CD4-positive, alpha-beta T cell treated with Interleukin-15 for 1 hour (primary cell): ENCODE results near the gene HS3ST4.

Source experiments
- DNase-seq: peaks from one replicate; pipeline ENCODE4 v3.0.0-alpha.2; 2020

The HS3ST4 gene

DNA sequence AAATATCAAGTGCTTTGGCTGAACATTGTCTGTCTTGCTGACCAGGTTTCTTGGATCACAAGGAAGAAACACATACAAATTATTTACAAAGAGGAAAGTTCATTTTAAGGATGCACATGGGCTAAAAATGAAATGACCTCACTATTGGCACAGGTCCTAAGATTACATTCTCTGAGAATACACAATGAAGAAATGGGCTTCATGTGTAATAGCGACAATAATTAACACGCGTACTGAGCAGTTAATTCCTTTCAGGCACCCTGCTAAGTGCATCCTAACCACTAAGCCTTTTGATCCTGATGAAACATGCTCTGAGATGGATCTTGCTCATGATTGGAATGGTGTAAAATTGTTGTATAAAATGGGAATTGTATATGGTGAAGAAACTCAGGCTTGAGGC lies 429.0 kb downstream of the HS3ST4 start:
- no peak for DNase-seq

- DNase-seq = no peak
Measured at GRCh38 chr16:26128296-26128695, 436.5 kb downstream of the HS3ST4 start.

DNA sequence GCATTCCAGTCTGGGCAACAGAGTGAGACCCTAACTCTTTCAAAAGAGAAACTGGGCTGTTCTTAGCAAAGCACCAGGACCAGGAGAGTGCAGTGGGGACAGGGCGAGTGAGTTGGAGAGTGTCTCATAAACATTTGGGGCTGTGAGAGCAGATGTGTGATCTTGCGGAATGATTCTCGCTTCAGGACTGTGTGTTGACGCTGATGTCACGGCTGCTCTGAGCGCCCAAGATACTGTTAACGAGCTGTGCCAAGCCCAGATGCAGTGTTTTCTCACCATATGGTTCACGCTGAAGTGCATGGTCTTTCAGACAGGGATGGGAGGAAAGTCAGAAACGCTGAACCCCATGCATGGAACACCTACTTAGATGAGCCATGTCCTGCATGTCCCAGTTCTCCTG lies 438.2 kb downstream of the HS3ST4 start:
- no peak for DNase-seq

- no peak for DNase-seq
Measured at GRCh38 chr16:26133416-26134093, 441.8 kb downstream of the HS3ST4 start.

DNA sequence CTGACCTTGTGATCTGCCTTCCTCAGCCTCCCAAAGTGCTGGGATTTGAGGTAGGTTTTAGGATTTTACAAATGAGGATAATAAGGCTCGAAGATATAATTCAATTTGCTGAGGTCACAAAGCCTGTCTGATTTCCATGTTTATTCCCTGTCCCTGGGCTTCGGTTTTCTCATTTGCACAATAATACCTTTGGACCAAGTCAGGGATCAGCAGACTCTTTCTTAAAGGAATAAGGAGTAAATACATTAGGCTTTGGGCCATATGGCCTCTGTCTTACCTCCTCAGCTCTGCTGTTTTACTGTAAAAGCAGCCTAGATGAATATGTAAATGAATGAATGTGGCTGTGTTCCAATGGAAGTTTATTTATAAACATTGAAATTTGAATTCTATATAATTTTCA lies 442.8 kb downstream of the HS3ST4 start:
- DNase-seq = no peak

- DNase-seq = no peak
Measured at GRCh38 chr16:26137956-26138355, 446.2 kb downstream of the HS3ST4 start.

DNA sequence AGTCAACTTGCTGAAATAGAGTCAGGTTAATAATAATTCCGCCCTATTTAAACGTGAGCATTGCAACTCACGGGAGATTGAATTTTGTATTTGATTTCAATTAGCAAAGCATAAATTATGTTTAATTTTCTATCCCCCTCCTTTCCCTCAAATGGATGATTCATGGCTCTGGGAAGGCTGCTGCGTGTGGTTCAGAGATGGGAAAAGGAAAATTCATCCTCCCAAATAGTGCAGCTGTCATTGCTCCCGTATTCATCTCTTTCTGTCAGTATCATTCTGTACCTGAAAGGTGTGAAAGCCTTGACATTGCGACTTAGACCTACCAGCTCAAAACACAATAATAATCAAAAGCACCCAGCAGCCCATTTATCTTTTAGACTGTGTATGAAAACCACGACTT lies 447.3 kb downstream of the HS3ST4 start:
- no peak for DNase-seq

GRCh38 chr16:26139884-26140283 lies 448.1 kb downstream of the HS3ST4 start:
- no peak for DNase-seq

DNA sequence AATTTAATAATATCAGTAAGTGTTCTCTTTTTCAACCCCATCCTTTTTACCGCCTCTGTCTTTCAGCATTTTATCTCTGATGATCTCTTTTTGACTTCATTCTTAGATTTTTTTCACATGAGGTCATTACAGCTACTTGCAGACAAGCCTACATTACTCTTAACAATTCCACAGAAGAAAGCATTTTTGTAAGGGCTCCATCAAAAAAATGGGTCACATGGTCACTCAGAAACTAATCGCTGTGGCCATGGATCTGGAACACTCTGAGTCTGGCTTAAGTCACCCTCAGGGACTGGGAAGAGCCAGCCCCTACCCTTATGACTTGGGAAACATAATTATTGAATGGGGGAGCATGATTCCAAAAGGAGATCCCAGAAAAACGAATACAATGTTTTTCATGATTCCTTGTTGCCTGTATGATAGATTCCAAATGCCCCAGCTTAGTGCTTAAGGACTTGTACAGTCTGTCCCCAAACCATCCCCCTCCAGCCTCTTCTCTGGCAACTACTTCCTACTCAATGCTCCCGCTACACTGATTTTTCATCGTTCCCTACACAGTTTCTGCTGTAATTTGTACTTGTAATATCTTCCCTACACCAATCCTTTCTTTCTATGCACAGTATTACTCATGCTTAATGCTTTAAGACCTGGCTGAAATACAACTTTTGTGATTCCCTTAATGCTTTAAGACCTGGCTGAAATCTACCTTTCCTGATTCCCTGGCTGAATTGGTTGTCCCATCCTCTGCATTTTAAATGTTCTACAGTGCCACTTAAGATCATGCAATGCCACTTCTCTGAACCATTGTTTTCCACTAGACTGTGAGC lies 457.8 kb downstream of the HS3ST4 start:
- DNase-seq = no peak

DNA sequence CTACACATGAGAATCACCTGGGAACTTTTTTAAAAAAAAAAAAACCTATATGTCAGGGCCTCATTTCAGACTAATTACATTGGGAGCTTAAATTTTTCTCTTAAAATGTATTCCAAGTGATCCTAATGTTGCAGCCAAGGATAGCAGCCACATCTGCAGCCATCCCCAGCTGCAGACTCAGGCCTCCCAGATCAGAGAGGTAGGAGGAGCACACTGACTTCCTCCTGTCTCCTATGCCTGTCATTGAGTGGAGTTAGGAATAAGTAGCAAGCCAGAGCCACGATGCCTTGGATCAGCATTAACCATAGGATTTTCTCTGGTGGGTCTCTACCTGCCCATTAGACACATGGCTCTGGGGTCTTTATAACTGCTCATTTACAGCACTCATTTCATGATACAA lies 463.5 kb downstream of the HS3ST4 start:
- no peak for DNase-seq

DNA sequence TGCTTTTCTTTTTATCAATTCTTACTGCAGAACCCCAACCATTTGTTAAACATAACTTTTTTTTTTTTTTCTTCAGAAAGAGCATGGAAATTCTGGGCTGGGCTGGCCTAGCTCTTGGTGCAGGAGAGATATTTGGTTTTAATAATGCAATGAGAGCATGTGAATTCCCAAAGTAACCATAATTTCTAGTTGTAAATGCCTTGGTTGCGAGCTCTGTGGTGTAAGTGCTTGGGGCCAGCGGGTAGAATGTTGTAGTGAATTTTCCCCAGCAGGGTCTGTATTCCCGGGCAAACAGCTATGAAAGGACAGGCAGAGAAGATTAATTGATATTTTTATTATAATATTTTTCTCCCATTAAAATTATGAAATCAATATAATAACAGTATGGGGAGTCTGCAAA lies 465.6 kb downstream of the HS3ST4 start:
- no peak for DNase-seq

DNA sequence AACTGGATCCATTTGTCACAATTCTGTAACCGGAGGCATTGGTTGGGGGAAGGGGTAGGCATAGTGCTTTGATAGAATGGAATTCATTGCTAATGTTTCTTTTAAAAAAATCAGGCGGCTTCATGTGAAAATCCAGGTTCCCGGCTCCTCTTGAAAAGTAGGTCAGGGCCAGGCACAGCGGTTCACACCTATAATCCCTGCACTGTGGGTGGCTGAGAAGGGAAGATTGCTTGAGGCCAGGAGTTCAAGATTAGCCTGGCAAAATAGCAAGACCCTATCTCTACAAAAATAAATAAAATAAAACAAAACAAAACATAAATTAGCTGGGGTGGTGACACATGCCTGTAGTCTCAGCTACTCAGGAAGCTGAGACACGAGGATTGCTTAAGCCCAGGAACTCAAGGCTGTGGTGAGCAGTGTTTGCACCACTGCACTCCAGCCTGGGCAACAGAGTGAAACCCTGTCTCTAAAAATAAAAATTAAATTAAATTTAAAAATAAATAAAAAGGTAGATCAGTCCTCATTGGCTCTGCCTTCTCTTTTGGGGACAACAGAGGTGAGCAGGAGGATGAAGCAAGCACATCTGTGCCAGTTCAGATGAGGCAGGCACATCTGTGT lies 466.5 kb downstream of the HS3ST4 start:
- DNase-seq = no peak

- no peak for DNase-seq
Measured at GRCh38 chr16:26161461-26162180, 469.9 kb downstream of the HS3ST4 start.

- DNase-seq = no peak
Measured at GRCh38 chr16:26169473-26169872, 477.7 kb downstream of the HS3ST4 start.

DNA sequence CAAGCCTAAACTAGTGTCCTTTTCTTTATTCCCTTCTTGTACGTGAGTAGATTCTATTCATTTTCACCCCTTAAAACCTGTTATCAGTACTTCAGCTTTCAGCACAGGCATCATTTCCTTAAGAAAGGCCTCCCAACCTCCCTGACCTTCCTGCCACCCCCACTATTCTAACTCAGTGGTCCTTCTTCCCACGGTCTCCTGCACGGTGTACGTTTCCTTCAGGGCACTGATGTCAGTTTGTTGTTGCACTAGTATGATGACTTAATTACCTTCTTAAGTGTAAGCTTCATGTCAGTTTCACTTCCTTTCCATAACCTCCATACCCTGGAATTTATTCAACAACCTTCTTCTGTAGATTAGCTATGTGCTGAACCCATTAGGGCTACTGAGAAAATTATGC lies 484.2 kb downstream of the HS3ST4 start:
- DNase-seq = no peak

- no peak for DNase-seq
Measured at GRCh38 chr16:26177438-26177837, 485.7 kb downstream of the HS3ST4 start.

DNA sequence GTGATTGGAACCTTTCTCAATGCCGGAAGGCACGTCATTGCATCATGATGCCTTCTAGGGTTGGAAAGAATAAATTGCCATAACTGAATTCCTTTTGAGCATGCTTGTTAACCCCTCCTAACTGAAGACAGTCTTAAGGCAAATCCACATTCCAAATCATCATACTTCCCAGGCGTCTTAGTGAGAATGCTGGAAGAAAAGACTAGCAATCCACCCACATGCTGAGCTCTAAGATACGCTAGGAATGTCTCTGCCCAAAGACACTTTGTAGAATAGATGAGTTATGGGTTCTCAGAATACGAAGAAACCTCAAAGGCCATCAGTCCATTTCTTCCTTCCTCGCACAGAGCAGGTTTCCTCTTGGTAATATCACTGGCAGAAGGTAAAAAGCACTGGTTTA lies 486.5 kb downstream of the HS3ST4 start:
- DNase-seq = no peak

DNA sequence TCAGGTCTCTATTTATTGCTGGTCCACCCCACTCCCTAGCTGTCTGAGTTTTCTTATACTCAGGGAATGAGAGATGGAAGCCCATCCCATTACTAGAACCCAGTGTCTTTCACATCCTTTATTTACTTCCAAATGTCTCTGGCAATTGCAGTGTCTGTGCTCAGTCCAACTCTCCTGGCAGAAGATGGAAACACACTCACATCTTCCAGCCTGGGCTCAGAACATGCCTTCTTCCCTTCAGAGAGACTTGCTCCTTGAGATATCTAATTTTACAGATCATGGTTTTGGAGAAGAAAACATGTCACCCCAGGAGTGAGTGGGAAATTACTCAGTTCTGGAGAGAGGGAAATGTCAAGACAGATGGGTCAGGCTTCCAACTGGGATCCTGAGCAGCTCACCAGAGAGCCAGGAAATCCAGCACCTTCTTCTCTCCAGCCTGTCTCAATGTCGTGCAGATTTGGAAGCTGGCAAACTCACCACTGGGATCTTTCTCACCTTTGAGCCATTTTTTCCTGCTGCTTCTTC lies 494.4 kb downstream of the HS3ST4 start:
- no peak for DNase-seq
